OCI-LY1 (cell line): ENCODE data around the gene PTGDS.

Source experiments
- CTCF ChIP-seq: fragments of 200-600 bp; sonication (generic), shearing (Covaris generic); IDR thresholded peaks from 2 replicates; pipeline ENCODE4 v1.5.1; 2017; ENCODE audit warnings: mild to moderate bottlenecking, antibody characterized with exemption, low read length, moderate library complexity, mixed read lengths
- EZH2 ChIP-seq: fragments of 200-600 bp; sonication (generic), shearing (Covaris generic); IDR thresholded peaks from 2 replicates; pipeline ENCODE4 v1.8.0; 2017; ENCODE audit warnings: borderline replicate concordance, mixed run types, mild to moderate bottlenecking, antibody characterized with exemption, low read length, moderate library complexity, mixed read lengths

- TF ChIP-seq CTCF (no peak), EZH2 (no peak)
Measured at GRCh38 chr9:136985853-136986252, 8.5 kb downstream of the PTGDS start.
